ENCODE data around the gene PSMB7.

PSMB7 gene
- 41.2 to 46.4 reads per million in 2 donors for total RNA-seq

- peak; percentile 92 to 97 (median 96) for DNase-seq
Measured at GRCh38 chr9:124415102-124415851, at the start of gene PSMB7. Gene PSMB7 (minus strand): TSS chr9:124415442. CDS start chr9:124415425, 17 bp downstream.

- no peak for DNase-seq
Measured at GRCh38 chr9:124462739-124463138, 47.5 kb upstream of the PSMB7 start.

GRCh38 chr9:124458441-124458840, 43.2 kb upstream of the PSMB7 start:
- DNase-seq = no peak

- DNase-seq = no peak
Measured at GRCh38 chr9:124457887-124458431, 42.7 kb upstream of the PSMB7 start.

- DNase-seq = no peak
Measured at GRCh38 chr9:124457079-124457886, 42.0 kb upstream of the PSMB7 start.

GRCh38 chr9:124456341-124457078, 41.3 kb upstream of the PSMB7 start:
- no peak for DNase-seq

DNA sequence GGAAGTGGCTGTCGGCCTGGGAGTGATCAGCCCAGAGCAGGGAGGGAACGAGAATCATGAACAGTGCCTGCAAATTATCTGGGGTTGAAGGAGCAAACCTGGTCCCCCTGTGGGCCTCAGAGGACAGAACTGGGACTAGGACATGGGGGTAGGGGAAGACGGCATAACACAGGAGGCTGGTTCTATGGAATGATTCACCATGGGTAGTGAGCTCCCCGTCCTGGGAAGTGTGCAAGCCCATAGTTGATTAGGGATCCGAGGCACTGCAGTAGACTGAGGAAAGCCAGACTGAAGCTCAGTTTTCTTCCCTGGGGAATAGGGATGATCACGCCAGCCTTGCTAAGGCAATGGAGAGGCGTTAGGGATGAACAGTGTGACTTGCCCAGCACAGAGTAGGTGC, 40.6 kb upstream of the PSMB7 start:
- no peak for DNase-seq

DNA sequence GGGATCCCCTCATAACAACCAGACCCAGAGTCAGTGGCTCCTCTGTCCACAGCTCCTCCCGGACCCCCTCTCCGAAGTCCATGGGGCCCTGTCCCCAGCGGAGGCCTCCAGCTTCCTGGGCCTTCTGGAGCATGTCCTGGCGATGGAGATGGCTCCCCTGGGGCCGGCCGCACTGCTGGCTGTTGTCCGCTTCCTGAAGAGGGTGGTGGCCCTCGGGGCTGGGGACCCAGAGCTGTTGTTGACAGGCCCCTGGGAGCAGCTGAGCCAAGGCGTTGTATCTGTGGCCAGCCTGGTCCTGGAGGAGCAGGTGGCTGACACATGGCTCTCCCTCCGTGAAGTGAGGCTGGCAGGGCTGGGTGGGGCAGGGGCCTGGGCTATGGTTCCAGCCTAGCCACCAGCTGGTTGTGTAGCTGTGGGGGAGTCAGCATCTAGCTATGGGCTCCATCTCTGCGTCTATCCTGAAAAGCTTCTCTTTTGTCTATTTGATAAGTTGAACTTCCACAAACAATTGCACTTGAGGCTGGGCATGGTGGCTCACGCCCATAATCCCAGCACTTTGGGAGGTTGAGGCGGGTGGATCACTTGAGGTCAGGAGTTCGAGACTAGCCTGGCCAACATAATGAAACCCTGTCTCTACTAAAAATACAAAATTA, 39.7 kb upstream of the PSMB7 start:
- DNase-seq = no peak

GRCh38 chr9:124454296-124454695, 39.1 kb upstream of the PSMB7 start:
- no peak for DNase-seq

DNA sequence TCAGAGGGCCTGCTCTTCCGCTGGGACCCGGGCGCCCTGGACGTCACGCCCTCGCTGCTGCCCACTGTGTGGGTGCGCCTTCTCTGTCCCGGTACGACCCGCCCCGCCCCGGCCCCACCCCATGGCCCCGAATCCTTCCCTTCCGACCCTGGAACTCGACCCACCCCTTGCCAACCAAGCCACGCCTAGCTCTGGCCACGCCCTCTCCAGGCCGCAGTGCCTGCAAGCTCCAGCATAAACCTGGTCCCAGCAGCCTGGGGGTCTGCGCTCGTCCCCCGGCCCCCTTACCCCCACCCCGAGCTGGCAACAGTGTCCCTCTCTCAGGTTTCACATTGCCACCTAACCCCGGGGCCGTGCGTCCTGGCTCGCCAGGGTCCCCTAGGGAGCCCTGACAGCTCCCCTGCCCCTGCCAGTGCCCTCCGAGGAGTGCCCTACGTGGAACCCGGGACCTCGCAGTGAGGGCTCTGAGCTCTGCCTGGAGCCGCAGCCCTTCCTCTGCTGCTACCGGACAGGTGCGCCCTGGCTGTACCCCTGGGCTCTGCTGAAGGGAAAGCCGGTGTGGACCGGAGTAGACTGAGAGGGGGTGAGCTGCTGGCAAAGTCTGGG, 38.4 kb upstream of the PSMB7 start:
- no peak for DNase-seq

- no peak for DNase-seq
Measured at GRCh38 chr9:124452841-124453585, 37.8 kb upstream of the PSMB7 start.

DNA sequence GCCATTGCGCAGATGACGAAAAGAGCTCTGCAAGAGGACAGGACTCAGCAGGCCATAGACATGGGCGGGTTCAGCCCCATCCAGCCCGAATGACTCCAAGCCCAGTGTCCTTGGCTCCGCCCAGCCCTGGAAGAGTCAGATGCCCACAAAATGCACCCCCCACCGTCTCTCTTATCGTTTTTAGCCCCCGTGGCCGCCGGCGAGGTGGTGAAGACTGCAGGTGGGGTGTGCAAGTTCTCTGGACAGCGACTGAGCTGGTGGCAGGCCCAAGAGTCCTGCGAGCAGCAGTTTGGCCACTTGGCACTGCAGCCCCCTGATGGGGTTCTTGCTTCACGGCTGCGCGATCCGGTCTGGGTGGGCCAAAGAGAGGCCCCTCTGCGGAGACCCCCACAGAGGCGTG, 37.1 kb upstream of the PSMB7 start:
- DNase-seq = no peak

DNA sequence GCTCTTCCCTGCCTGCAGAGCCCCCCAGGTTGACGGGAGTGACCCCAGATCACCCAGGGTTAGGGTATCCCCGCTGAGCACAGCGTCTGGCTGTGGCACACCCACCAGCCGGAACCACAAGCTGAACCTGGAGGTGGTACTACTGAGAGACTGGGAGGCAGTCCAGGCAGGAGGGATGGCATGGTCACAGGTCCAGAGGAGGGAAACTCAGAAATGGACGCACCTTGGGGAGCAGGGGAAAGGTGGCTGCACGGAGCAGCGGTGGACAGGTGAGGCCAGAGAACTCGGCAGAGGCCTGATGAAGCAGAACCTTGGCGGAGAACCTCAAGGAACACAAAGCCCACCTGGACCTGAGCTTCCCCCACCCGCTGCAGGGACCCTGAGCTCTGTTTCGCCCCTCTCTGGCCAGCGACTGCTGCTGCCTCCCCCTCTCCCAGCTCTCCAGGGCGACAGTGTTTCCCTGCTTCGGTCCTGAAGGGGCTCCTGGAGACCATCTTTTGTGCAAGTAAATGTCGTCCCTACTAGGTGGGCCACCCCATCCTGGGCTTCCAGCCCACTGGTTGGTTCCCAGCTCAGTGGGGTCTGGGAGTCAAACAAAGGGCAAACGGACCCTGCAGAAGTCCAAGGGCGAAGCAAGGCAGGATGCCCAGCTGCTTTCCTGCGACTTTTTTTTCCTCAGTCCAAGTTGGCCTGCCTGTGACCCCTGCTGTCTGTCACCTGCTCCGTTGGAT, 35.9 kb upstream of the PSMB7 start:
- no peak for DNase-seq

DNA sequence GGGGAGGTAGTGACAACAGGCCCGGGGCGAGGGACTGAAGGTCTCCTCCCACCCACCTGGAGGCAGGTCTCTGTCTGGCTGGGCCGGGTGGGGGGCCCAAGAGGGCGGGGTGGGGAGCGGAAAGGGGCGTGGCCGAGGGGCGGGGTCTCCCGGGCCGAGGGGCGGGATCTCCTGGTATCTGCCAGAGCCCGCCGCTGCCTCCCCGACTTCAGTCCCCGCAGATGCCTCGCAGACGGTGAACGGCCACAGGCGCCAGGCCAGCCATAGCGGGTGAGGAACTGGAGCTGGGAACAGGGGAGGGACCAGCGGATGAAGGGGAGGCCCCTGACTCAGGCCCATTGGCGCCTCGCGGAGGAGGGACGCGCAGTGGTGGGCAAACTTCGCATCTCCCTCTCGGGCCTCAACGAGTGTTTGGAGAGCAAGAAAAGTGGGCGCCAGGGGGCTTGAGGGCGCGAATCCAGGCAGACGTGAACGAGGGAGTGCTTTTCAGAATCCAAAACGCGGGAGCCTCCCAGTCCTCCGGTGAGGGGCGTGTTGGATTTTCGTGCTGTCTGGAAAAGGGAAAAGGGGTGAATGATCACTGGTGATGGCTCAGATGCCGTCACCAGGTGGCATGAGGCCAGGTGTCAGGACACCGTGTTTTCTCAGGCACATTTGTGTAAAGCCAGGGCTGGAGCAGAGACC, 35.1 kb upstream of the PSMB7 start, which contains the start of gene ADGRD2:
TSS of gene ADGRD2 (plus strand) at position 211 of the 684 bp plus-strand sequence. CDS start 1,216 bp downstream, outside the sequence.
- no peak for DNase-seq

DNA sequence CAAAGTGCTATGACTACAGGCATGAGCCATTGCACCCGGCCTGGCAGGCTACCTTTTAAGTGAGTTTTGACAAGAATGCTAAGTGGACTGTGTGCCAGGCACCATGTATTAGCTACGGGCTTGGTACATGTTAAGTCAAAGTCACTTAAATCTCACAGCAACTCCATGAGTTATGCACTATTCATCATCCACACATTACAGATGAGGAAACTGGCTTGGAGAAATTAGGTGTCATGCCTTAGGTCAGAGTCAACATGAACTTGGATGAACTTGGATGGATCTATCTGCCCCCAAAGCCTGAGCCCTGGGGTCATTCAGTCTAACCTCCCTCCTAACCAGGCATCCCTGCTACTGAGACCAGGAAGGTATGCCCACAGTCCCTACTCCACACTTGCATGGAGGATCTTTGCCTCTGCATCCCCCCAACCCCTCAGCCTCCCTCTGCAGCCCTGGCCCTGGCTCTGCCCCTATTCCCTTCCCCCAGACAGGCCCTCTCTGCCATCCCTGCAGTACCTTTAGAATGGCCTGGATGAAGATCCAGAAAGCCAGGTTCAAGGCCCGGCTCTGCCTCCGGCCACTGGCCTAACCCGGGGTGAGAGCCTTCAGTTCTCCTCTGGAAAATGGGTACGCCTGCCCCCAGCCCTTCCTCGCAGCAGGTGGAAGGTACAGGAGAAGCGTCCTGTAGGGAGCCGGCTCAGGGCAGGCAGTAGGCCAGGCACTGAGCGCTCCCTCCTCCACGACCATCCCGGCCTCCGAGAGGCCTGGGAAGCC, 34.3 kb upstream of the PSMB7 start:
- no peak for DNase-seq

GRCh38 chr9:124448019-124448418, 32.8 kb upstream of the PSMB7 start:
- no peak for DNase-seq

DNA sequence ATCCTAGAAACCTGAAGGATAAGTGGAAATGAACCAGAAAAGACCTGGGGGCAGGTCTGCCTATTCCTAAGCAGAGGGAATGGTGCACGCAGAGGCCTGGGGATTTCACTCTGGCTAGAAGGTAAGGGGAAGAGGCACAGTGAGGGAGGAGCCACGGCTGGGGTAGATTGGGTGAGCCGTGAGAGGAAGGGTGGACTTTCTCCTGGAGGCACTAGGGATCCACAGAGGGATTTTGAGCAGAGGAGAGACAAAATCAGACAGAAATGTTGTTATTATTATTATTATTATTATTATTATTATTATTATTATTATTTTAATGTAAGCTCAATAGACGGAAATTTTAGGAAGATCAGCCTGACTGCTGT, 32.0 kb upstream of the PSMB7 start:
- DNase-seq = no peak

- no peak for DNase-seq
Measured at GRCh38 chr9:124444166-124444565, 28.9 kb upstream of the PSMB7 start.

GRCh38 chr9:124443625-124444024, 28.4 kb upstream of the PSMB7 start:
- DNase-seq = no peak
